ENCODE data around the gene PLTP.

Gene PLTP

DNA sequence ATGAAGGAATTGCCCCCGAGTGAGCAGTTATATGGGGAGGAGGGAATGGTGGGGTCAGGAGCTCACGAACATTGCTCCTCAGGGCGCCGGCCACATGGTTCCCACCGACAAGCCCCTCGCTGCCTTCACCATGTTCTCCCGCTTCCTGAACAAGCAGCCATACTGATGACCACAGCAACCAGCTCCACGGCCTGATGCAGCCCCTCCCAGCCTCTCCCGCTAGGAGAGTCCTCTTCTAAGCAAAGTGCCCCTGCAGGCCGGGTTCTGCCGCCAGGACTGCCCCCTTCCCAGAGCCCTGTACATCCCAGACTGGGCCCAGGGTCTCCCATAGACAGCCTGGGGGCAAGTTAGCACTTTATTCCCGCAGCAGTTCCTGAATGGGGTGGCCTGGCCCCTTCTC is 13.7 kb downstream of the PLTP start:
- no peak for DNase-seq (ENCODE audit: low read depth in 2 of 2)

DNA sequence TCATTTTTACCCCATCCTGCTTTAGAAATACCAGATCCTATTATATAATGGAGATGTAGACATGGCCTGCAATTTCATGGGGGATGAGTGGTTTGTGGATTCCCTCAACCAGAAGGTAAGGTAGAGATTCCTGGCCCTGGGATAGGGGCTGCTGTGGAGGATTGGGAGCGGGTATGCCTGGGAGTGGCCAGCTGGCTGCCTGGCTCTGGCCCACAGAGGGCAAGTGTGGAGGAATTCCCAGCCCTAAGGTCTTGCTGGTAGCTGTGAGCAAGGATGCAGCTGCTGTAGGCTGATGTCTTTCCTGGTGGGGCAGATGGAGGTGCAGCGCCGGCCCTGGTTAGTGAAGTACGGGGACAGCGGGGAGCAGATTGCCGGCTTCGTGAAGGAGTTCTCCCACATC is 14.3 kb downstream of the PLTP start:
- DNase-seq (ENCODE audit: low read depth in 2 of 2): no peak

DNA sequence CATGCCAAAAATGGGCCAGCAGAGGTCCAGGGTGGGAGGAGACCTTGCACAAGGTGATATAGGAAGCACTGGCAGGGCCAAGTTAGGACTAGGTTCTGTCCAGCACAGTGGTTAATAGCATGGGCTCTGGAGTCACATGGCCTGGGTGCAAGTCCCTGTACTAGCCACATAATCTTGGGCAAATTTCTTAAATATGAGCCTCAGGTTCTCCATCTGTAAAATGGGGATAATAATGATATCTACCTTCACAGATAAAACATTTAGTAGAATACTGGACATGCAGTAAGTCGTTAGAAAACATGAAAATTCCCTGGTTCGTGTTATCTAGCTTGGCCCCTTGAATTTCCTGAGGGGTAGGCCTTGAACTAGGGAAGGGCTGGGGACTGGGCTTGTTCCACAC is 14.7 kb downstream of the PLTP start:
- no peak for DNase-seq (ENCODE audit: low read depth in 2 of 2)

DNA sequence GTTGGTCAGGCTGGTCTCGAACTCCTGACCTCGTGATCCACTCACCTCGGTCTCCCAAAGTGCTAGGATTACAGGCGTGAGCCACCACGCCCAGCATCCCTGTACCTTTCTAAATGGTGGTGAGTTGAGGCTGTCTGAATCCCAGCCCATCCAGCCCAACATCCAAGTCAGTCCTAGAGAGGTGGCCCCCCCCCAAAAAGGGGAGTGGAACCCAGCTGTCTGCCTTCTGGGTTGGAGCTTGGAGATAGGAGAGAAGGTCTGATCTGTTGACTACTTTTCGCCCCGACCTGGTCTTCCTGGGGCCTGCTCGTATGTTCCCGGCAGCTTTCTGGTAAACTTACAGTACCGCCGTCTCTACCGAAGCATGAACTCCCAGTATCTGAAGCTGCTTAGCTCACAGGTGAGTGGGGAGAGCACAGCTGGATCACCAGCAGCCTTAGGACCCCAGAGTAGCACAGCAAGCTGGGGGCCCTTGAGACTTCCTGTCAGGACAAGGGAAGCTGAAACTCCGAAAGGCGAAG is 15.3 kb downstream of the PLTP start:
- DNase-seq (ENCODE audit: low read depth in 2 of 2): no peak

DNA sequence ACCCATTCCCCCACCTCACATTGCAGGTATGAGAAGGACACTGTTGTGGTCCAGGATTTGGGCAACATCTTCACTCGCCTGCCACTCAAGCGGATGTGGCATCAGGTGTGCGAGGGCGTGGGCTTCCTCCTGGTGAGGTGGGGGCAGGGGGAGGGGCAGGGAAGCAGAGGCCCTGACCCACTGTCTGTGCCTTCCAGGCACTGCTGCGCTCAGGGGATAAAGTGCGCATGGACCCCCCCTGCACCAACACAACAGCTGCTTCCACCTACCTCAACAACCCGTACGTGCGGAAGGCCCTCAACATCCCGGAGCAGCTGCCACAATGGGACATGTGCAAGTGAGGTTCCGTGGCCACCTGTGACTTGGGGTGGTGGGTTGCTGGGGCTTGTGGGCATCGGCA is 17.2 kb downstream of the PLTP start:
- DNase-seq (ENCODE audit: low read depth in 2 of 2): no peak

DNA sequence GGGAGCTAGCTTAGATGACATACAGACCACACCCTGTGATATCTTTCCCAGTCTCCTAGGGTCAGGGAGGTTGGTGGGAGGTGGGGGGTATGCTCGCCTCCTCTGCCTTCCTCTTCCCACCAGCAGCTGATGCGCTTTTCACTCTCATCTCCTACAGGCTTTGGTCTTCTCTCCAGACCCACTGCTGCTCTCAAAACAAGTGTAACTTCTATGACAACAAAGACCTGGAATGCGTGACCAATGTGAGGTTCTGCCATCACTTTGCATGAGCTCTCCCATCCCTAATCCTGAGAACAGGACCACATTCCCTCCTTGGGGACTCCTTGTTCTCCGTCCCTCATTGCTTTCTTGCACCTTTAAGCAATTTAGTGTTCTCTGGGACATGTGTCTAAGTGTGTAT is 18.1 kb downstream of the PLTP start:
- DNase-seq (ENCODE audit: low read depth in 2 of 2): no peak

DNA sequence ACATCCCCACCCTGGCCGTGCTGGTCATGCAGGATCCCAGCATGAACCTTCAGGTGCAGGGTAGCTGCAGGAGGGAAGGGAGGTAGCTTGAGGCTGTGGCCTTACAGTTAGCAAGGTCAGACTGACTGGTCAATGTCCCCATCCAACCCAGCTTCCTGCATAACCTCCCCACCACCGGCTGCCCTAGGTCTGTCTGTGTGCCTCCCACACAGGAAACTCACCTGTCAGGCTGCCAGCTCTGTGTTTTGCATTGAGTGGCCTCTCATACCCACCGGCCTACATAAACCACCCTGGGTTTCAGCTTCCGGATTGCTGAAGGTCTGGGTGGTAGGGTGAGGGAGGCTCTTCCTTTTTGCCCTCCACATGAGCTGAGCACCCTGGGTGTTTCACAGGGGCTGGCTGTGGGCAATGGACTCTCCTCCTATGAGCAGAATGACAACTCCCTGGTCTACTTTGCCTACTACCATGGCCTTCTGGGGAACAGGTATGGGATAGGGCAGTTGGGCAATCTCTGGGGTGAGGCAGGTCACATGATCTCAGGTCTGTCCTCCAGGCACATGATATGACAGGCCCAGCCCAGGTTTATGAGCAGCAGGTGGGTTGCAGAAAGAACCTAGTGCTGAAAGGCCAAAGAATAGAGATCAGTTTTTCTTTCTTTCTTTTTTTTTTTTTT is 19.0 kb downstream of the PLTP start:
- no peak for DNase-seq (ENCODE audit: low read depth in 2 of 2)

DNA sequence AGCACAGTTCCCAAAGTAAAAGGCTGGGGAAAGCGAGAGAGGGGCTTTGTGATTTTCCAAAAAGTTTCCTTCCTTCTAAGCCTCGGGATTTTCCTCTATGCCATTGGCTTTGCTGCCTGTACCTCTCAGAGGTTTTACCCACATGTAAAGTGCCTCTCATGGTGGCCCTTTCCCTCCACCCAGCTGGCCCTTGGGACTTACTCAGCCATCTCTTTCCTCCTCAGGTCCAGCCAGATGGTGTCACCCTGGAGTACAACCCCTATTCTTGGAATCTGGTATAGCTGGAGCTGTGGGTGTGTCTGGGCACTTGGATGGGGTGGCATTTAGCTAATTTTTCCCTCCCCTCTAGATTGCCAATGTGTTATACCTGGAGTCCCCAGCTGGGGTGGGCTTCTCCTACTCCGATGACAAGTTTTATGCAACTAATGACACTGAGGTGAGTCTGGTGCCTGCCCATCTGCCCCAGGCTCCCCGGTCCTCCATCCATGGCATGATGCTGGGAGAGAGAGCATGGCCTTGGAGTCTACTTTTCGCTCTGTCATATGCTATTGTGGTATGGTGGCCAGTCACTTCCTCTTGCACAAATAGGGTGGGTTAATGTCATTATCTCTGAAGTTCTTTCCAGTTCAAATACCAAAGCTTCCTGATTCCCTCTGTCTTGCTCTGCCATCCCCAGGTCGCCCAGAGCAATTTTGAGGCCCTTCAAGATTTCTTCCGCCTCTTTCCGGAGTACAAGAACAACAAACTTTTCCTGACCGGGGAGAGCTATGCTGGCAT is 19.7 kb downstream of the PLTP start:
- no peak for DNase-seq (ENCODE audit: low read depth in 2 of 2)

DNA sequence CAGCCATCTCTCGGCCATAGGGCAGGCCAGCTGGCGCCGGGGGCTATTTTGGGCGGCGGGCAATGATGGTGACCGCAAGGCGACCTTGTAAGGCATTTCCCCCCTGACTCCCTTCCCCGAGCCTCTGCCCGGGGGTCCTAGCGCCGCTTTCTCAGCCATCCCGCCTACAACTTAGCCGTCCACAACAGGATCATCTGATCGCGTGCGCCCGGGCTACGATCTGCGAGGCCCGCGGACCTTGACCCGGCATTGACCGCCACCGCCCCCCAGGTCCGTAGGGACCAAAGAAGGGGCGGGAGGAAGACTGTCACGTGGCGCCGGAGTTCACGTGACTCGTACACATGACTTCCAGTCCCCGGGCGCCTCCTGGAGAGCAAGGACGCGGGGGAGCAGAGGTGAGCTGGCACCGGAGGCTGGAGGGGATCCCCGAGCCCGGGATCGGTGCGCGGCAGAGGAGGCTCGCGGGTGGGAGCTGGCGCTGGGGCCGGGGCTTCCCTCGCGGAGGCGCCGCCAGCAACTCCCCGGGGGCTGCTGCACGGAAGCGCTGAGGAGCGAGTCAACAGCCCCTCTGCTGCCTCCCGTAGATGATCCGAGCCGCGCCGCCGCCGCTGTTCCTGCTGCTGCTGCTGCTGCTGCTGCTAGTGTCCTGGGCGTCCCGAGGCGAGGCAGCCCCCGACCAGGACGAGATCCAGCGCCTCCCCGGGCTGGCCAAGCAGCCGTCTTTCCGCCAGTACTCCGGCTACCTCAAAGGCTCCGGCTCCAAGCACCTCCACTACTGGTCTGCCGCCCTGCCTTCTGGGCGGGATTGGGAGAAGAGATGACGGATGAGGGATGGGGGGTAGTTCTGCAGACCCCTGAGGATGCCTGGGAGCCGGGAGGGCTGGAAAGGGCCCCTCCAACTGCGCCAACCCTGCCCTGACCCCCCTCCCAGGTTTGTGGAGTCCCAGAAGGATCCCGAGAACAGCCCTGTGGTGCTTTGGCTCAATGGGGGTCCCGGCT is 20.7 kb downstream of the PLTP start, which contains the start of the genes CTSA and NEURL2:
Gene CTSA (plus strand): TSS at position 351 of the 999 bp plus-strand sequence. CDS start 234 bp downstream, at position 585.
Gene NEURL2 (minus strand): TSS at position 224 of the 999 bp plus-strand sequence. CDS start 217 bp downstream, at position 7.
- DNase-seq (ENCODE audit: low read depth in 2 of 2): peak; percentile 82 to 83

DNA sequence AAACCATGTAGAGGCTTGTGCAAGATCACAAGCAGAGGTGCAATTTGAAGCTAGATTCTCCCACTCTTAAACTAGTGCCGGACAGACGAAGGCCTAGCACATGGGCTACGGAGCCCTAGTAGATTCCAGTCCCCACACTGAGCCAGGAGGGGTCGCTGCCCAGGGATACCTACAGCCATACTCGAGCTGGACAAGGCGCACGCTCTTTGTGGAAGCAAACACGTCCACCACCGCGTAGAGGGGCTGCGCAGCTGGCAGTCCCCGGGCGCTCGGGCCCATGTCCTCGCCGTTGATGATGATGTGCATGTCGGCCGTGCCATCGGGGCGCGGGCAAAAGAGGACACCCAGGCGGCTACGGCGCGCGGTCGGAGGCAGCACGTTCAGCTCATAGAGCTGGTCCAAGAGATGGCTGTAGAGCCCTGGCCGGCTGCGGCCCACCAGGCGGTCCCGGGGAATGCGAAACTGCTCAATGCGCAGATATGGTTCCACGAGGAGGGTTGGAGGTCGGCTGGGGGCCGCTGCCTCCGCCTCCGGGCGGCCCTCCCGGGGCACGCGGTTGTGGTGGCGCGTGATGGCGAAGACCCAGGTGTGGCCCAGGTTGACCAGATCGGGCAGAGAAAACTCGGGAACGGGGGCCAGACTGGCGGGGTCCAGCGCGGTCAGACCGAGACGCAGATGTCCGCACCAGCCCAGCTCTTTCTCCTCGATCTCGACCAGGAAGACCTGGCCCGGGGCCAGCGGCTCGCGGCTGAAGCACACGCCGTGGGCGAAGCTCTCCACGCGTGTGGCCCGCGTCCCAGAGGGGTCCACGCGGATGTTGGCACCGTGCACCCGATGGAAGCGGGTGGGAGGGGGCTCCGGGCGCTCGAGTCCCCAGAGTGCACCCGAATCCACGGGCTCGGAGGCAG is 21.6 kb downstream of the PLTP start:
- DNase-seq (ENCODE audit: low read depth in 2 of 2): peak; percentile 36 to 40

DNA sequence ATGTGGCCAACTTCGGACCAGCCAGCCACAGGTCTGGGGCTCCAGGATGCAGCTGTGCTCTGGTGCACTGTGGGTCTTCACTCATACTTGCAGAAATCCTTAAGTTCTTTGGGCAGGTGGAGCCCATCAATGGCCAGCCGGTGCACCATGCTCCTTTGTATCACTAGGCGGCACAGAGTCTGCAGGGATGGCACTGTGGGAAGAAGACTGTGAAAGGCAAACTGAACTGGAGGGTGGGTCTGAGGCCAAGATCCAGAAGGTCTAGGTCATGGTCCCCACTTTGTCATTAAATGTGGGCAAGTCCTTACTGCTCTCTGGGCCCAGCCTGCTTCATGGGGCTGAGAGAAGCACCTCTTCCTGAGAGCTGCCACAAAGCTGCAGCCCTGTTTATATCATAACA is 23.3 kb downstream of the PLTP start:
- DNase-seq (ENCODE audit: low read depth in 2 of 2): no peak

DNA sequence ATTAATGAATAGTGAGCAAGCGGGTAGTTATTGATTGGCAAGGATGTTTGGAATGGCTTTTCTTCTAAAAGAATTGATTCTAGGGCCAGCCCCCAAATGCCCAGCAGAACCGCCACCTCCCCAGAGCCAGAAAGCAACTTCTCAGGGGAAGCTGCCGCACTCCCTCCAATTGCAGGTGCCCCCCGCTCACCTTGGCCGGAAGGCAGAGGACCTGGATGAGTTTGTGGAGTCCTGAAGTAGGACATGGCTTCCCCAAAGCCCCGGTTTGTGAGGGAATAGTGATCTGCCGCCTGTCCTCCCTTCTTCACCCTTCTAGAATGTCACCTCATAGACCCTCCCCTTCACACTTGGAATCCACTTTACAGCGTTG is 24.6 kb downstream of the PLTP start, which contains the start of gene SPATA25:
Gene SPATA25 (minus strand): TSS at position 277 of the 370 bp plus-strand sequence. CDS start 32 bp downstream, at position 245.
- no peak for DNase-seq (ENCODE audit: low read depth in 2 of 2)

DNA sequence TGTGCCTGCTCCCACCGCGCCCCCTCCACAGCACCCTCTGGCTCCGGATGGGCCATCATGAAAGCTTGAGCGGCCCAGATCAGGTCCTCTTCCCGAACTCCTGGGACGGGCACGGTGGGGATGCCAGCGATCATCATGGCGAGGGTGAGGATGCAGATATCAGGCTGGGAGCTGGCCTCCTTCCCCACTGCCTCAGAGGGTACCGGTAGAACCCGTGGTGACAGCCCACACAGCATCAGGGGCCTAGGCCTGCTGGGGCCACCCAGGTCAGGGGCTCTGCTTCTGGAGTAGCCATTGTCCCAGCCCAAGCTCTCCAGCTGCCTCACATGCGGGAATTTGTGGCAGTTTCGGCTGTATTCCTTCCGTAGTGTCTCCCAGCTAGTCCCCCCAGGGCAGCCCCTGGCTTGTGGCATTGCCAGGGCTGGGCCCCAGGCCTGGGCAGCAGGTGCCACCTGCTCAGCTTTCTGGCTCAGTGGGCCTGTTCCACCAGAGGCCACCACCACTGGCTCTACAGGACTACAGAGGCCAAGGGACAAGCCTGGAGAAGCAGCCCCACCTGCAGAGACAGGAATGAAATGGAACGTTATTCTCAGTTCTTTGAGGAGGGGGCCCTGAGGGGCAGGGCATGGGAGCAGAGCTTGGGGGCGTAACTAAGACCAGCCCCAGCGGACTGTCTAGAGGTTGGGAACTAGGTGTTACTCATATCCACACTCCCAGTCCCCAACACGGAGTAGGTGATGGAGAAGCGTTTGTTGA is 25.2 kb downstream of the PLTP start:
- no peak for DNase-seq (ENCODE audit: low read depth in 2 of 2)

DNA sequence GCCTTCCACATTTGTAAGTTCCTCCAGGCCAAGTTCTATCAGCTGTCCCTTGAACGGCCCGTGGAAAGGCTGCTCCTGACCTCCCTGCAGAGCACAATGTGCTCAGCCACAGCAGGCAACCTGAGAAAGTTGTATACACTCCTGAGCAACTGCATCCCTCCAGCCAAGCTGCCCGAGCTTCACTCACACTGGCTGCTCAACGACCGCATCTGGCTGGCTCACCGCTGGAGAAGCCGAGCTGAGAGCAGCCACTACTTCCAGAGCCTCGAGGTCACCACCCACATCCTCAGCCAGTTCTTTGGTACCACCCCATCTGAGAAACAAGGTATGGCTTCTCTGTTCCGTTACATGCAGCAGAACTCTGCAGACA is 28.9 kb downstream of the PLTP start:
- no peak for DNase-seq (ENCODE audit: low read depth in 2 of 2)

DNA sequence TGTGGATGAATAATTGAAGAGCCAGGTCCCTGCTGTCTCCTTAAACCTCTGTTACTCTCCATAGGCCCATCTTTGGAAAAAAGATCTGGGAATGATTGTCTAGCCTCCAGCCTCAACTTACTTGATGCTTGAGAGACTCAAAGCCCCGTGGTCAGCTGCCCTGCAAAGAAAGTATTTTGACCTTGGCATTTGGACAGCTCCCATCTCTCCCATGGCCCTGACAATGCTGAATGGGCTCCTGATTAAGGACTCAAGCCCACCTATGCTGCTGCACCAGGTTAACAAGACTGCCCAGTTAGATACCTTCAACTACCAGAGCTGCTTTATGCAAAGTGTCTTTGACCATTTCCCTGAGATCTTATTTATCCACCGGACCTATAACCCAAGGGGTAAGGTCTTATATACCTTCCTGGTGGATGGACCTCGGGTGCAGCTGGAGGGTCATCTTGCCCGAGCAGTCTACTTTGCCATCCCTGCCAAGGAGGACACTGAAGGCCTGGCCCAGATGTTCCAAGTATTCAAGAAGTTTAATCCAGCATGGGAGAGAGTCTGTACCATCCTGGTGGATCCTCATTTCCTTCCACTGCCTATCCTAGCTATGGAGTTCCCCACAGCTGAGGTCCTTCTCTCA is 29.4 kb downstream of the PLTP start:
- no peak for DNase-seq (ENCODE audit: low read depth in 2 of 2)

DNA sequence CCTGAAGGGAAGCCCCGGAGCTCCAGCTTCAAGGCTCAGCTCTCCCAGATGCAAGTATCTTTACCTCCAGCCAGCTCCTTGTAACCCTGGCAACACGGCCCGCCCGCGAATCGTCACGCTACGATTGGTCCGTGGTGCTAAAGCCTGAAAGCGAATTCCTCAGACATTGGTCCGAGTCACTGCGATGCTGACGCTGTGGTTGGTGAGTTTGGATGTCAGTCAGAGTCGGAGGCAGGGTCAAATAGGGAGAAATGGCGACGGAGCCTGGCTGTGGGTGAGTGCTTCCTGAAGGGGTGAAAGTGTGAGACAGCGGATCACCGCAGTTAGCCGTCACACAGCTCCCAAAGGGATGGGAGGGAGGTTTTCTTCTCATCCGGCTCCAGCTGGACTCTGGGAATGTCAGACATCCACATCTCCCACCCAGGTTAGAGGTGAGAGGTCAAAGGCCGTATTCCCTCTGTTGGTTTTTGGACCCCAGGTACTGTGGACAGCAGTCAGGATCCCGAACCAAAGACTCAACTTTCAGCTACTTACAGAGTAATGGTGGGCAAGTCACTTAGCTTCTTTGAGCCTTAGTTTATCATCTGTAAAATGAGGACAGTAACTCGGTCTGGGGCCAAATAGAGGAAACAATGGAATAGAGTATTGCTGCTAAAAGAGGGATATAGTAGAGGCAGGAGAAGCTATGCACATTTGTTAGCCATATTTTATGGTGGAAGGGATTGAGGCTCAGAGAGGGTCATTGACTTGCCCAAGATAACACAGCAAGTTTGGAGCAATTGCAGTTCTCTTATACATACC is 30.8 kb downstream of the PLTP start, which contains the start of gene ZSWIM1:
Gene ZSWIM1 (plus strand): TSS at position 240 of the 801 bp plus-strand sequence. CDS start 1,366 bp downstream, outside the sequence.
- DNase-seq (ENCODE audit: low read depth in 2 of 2): peak; percentile 97 to 98

DNA sequence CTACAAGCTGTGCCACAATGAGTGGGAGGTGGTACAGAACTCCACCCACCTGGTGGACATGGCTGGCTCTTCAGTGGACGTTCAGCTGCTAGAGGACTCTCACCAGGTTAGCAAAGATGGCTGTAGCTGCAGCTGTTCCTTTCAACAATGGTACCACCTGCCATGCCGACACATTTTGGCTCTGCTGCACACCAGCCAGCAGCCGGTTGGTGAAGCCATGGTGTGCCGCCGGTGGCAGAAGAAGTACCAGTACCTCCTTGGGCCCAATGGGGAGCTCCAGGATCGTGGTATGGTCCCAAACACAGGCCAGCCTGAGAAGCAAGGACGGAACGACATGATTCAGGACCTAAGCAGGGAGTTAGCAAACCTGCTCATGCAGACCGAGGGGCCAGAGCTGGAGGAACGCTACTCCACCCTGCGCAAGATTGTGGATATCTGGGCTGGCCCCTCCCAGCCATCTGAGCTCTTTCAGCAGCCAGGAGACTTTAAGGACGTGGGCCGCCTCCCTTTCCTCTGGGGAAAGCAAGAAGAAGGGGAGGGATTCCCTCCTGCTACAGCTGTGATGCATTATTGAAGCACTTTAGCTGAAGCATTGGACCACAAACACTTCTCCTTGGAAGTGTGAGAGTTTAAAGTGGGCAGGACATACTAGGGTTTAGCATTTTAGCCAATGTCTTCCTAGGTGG is 33.7 kb downstream of the PLTP start:
- no peak for DNase-seq (ENCODE audit: low read depth in 2 of 2)

DNA sequence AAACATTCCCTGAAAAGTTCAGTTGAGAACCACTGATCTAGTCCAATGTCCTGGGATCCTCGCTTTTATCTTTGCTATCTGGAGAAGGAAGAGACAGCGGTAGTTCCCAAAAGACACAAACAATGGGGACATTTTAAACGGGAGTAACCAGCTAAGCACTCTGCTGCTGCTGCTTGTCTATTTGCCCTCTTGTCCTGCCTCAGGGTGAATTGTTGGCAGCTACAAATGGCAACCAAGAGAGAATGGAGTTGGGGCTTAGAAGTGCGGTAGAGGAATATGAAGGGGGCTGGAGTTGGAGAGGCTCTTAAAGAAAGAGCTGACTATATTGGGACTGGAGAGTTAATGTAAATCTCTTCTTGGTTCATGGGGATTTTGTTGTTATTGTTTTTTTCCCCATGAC is 37.4 kb downstream of the PLTP start:
- DNase-seq (ENCODE audit: low read depth in 2 of 2): no peak
